Lung (tissue), 12 donors: Measurements from ENCODE around the gene AGBL2. TPM values are rescaled to one million over a fixed set of nuclear protein-coding genes. Genes with fewer than 3 reads are reported as not detected.
A peak's percentile ranks its signal among the peaks of the same experiment; 100 is the strongest.

Experiments
- ATAC-seq: fragments of 200-7000 bp; cut with Tn5 transposase; one replicate; pipeline ENCODE4 v1.9.1; 2020; ENCODE audit warnings: moderate number of reproducible peaks; ENCODE audit not compliant: insufficient read depth, low FRiP score
- DNase-seq, 3 donors: peaks; one replicate each; pipeline ENCODE4 v3.0.0-alpha.2; 2013 to 2017
- H3K27ac ChIP-seq, 2 donors: one replicate each; pipeline ENCODE4 v1.5.1; 2013; ENCODE audit warnings: mild to moderate bottlenecking in 2 of 2, moderate library complexity in 2 of 2, control low read depth in 1 of 2, inconsistent platforms in 1 of 2, low read depth in 1 of 2, low read length in 1 of 2
- H3K27me3 ChIP-seq, 3 donors: one replicate each; pipeline ENCODE4 v1.5.1; 2013; ENCODE audit warnings: low read length in 2 of 3; ENCODE audit not compliant: control insufficient read depth in 3 of 3, insufficient read depth in 3 of 3
- H3K36me3 ChIP-seq, 4 donors: one replicate each; pipeline ENCODE4 v1.5.1; 2013; ENCODE audit warnings: low read length in 4 of 4, mild to moderate bottlenecking in 1 of 4, moderate library complexity in 1 of 4; ENCODE audit not compliant: control insufficient read depth in 4 of 4, insufficient read depth in 4 of 4
- H3K4me1 ChIP-seq, 5 donors: one replicate each; pipeline ENCODE4 v1.5.1; 2013; ENCODE audit warnings: low read length in 5 of 5, mild to moderate bottlenecking in 2 of 5, moderate library complexity in 1 of 5; ENCODE audit not compliant: control insufficient read depth in 5 of 5, insufficient read depth in 5 of 5
- H3K4me3 ChIP-seq: one replicate; pipeline ENCODE4 v1.5.1; 2013; ENCODE audit warnings: mild to moderate bottlenecking, control low read depth, moderate library complexity
- H3K9ac ChIP-seq, 2 donors: one replicate each; pipeline ENCODE4 v1.5.1; 2013; ENCODE audit warnings: low read length in 2 of 2, control low read depth in 1 of 2; ENCODE audit not compliant: insufficient read depth in 1 of 2
- H3K9me3 ChIP-seq, 4 donors: one replicate each; pipeline ENCODE4 v1.5.1; 2013; ENCODE audit warnings: low read length in 3 of 4, mild to moderate bottlenecking in 1 of 4, moderate library complexity in 1 of 4; ENCODE audit not compliant: control insufficient read depth in 4 of 4, insufficient read depth in 3 of 4
- CTCF ChIP-seq: IDR thresholded peaks from 2 replicates; pipeline ENCODE4 v1.5.1; 2012; ENCODE audit warnings: mild to moderate bottlenecking; ENCODE audit errors: control extremely low read depth, extremely low read depth
- WGBS, 2 donors: extraction: QIAGEN DNeasy Blood & Tissue Kit; methylation state at CpG; one replicate each; pipeline ENCODE4 v1.1.7; 2013; 5-methylcytosine and 5-hydroxymethylcytosine counted together
- polyA plus RNA-seq, 2 donors: library from polyadenylated mRNA; stranded (reverse); fragments of 200-250 nt; gene quantifications; one replicate each; pipeline ENCODE4 v1.2.1, GENCODE V29; 2013
- total RNA-seq, 2 donors: library from RNA; depleted of rRNA in 1 of 2; stranded (reverse); fragments of >200 nt in 1 of 2; gene quantifications; one replicate each; pipeline ENCODE4 v1.2.1, GENCODE V29; 2014 to 2021
- donor health status: control.
- donor health status: control.
- donor health status: Bipolar disorder and iron deficiency.
- donor health status: healthy.
- donor health status: DM: yes; HTN: yes; CAD: no.

Gene AGBL2
- total and polyA plus RNA-seq, 4 donors = 3.1 to 12.5 (median 7.1) TPM

- ATAC-seq = no peak
- peaks cover 13 to 18% (median 14%) of the 10 kb centered on the region in 4 donors for H3K36me3 ChIP-seq
- WGBS, 2 donors = 35 to 42% methylated on average over 3 of the region's 3 CpGs
- H3K9me3 ChIP-seq = no peaks in the 10 kb centered on the region
- no peak for DNase-seq
- no peaks in the 10 kb centered on the region for H3K27me3 ChIP-seq
- H3K4me3 ChIP-seq = no peak overlapping the region
- no peak for TF ChIP-seq CTCF
- H3K9ac ChIP-seq = no peak overlapping the region
- no peak overlapping the region for H3K27ac ChIP-seq
- H3K4me1 ChIP-seq = no peaks in the 10 kb centered on the region
Observed at GRCh38 chr11:47617417-47617809, 97.8 kb downstream of the AGBL2 start.

GRCh38 chr11:47616726-47617416 is 98.3 kb downstream of the AGBL2 start:
- 85 to 89% methylated on average over 10 of the region's 10 CpGs for WGBS, 2 donors
- H3K27ac ChIP-seq = no peak overlapping the region
- DNase-seq (peak; percentile 63 to 84 (median 73)), ATAC-seq (no peak)
- no peaks in the 10 kb centered on the region for H3K4me1 ChIP-seq
- H3K4me3 ChIP-seq = no peak overlapping the region
- no peaks in the 10 kb centered on the region for H3K27me3 ChIP-seq
- H3K9me3 ChIP-seq = no peaks in the 10 kb centered on the region
- no peak overlapping the region for H3K9ac ChIP-seq
- TF ChIP-seq CTCF = peak; percentile 46
- H3K36me3 ChIP-seq = peaks cover 12 to 14% (median 13%) of the 10 kb centered on the region in 4 donors

GRCh38 chr11:47615249-47615648 is 99.9 kb downstream of the AGBL2 start:
- Histone ChIP-seq H3K9me3 (no peaks in the 10 kb centered on the region), H3K4me3 (no peak overlapping the region), H3K27ac (no peak overlapping the region), H3K4me1 (no peaks in the 10 kb centered on the region), H3K9ac (no peak overlapping the region), H3K36me3 (peaks cover under 1 to 9% (median 5%) of the 10 kb centered on the region in 4 donors), H3K27me3 (no peaks in the 10 kb centered on the region)
- ATAC-seq (no peak), DNase-seq (no peak)
- no peak for TF ChIP-seq CTCF
